HG03025 (cell line): ENCODE data around the gene HELZ.
"Not testable (repeated sequence)": the region's sequence is repeated elsewhere in the genome, so short reads cannot be mapped to it uniquely, and the experiment has no call there.

Experiments
- ATAC-seq: cut with Tn5 transposase; IDR thresholded peaks from one replicate; pipeline ENCODE4 v1.9.1; 2021; ENCODE audit warnings: mild to moderate bottlenecking, moderate library complexity; ENCODE audit not compliant: unreplicated experiment, low FRiP score

HELZ gene

DNA sequence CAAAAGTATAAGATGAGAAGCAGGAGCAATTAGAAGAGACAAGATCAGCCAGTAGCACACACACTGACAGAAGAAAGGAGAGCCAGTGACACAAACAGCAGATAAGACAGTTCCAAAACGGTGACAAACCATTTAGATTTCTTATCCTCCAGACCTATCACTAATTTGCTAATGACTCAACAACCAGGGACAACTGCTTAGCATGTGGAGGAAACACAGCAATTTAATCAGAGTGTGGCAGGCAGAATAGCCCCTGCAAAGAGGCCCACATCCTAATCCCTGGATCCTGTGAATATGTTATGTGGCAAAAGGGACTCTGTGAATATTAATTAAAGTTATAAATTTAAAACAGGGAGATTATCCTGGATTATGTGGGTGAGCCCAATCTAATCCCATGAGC is 119.6 kb downstream of the HELZ start:
- no peak for ATAC-seq

GRCh38 chr17:67124450-67125148 is 120.4 kb downstream of the HELZ start:
- ATAC-seq: no peak

- ATAC-seq: no peak
Measured at GRCh38 chr17:67123699-67124098, 121.3 kb downstream of the HELZ start.

- ATAC-seq: no peak
Measured at GRCh38 chr17:67121316-67121891, 123.6 kb downstream of the HELZ start.

- no peak for ATAC-seq
Measured at GRCh38 chr17:67119102-67119501, 125.9 kb downstream of the HELZ start.

- no peak for ATAC-seq
Measured at GRCh38 chr17:67116045-67116575, 128.9 kb downstream of the HELZ start.

DNA sequence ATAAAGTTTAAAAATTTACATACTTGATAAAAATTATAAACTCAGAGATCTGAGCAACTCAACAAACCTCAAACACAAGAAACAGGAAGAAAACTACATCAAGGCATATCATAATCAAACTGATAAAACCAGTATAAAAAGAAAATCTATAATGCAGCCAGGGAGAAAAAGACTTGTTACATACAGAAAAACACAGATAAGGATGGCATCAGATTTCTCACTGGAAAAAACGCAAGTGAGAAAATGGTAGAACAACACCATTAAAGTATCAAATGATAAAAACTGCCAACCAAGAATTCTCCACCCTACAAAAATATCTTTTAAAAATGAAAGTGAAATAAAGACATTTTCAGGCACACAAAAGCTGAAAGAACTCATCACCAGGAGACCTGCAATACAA is 129.6 kb downstream of the HELZ start:
- no peak for ATAC-seq

- no peak for ATAC-seq
Measured at GRCh38 chr17:67113486-67113885, 131.5 kb downstream of the HELZ start.

DNA sequence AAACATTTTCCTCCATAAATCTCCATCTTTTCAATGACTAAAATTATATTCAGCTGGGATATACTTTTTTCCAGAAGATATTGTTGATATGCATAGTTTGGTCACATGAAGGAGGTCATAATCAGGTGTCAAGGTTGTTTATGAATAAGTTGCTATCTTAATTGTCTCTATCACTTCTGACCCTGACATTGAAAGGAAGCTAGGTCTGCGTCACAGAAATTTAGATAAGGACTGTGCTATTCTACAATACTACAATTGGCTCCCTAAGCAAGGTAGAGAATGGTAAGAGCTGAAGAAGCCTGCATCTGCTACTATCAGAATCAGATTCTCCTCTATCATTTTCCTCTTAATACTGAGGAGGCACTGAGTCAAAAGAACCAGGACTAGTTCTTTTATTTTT is 133.2 kb downstream of the HELZ start:
- no peak for ATAC-seq

DNA sequence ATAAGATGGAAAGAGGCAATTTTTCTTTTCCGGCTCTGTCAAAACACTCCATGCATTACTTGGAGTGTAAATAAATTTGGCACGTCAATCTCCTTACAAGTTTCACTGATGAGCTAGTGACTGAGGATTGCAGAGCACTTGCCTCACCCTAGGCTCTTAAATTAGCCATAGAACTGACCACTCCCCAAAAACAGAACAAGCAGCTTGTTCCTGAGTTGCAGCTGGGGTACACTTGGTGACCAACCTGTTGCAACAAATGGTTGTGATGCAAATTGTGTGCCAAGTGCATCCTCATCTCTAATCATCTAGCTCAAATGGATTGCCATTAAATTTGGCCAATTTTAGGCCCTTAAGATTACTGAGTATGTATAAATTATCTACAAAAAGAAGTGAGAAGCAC is 133.7 kb downstream of the HELZ start:
- no peak for ATAC-seq

DNA sequence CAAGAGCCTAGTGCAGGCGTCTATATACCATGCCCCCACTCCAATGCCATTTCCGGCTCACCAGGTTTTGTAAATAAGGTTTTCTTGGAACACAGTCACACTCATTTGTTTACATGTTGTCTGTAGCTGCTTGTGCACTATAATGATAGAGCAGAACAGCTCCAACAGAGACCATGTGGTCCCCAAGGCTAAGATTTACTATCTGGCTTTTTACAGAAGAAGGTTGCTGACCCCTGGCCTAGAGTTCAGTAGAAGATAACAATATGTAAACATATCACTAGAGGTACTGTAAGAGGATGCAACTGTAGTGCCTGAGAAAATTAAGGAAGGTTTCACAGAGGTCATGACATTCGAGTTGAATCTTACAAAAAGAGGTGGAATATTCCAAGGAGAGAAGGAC is 134.4 kb downstream of the HELZ start:
- ATAC-seq: no peak

- no peak for ATAC-seq
Measured at GRCh38 chr17:67109111-67109510, 135.9 kb downstream of the HELZ start.

GRCh38 chr17:67107811-67108775 is 136.9 kb downstream of the HELZ start:
- no peak for ATAC-seq

- no peak for ATAC-seq
Measured at GRCh38 chr17:67107171-67107570, 137.8 kb downstream of the HELZ start.

GRCh38 chr17:67105213-67105612 is 139.8 kb downstream of the HELZ start:
- ATAC-seq: no peak

DNA sequence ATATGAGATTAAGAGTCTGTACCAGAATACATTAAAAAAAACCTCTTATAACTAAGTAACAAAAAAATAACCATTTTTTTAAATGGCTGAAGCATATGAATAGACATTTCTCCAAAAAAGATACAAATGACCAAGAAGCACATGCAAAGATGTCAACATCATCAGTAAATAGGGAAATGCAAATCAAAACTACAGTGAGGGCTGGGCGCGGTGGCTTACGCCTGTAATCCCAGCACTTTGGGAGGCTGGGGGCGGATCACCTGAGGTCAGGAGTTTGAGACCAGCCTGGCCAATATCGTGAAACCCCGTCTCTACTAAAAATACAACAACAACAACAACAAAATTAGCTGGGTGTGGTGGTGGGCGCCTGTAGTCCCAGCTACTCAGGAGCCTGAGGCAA is 140.4 kb downstream of the HELZ start:
- not testable (repeated sequence) for ATAC-seq

- no peak for ATAC-seq
Measured at GRCh38 chr17:67098006-67098405, 147.0 kb downstream of the HELZ start.

GRCh38 chr17:67096609-67097008 is 148.4 kb downstream of the HELZ start:
- no peak for ATAC-seq

GRCh38 chr17:67095803-67096202 is 149.2 kb downstream of the HELZ start:
- ATAC-seq: no peak

DNA sequence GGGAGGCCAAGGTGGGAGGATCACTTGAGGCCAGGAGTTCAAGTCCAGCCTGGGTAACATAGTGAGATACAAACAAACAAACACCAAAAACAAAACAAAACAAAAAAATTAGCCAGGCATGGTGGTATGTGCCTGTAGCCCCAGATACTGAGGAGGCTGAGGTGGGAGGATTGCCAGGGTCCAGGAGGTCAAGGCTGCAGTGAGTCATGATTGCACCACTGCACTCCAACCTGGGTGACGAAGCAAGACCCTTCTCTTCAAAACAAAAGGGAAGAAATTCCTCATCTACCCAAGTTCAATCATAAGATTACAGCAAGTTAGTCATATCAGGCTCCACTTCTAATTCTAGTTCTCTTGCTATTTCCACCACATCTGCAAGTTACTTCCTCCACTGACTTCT is 149.7 kb downstream of the HELZ start:
- not testable (repeated sequence) for ATAC-seq

DNA sequence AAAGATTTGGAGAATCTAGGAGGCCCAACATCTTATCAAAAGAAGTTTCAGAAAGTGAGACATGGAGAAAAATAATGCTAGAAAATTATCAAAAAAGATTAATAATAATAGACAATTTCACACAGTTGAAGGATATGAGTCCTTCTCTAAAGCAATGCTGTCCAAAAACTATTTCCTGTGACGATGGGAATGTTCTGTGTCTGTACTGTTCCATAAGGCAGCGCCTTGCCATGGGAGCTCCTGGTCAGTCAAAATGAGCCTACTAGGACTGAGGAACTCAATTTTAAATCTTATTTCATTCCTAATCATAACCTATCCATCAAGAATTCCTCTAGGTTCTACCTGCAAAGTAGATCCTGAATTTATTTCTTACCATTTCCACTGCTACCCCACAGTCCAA is 151.6 kb downstream of the HELZ start:
- no peak for ATAC-seq
